ENCODE measurements around the gene NRIP1.

DNA sequence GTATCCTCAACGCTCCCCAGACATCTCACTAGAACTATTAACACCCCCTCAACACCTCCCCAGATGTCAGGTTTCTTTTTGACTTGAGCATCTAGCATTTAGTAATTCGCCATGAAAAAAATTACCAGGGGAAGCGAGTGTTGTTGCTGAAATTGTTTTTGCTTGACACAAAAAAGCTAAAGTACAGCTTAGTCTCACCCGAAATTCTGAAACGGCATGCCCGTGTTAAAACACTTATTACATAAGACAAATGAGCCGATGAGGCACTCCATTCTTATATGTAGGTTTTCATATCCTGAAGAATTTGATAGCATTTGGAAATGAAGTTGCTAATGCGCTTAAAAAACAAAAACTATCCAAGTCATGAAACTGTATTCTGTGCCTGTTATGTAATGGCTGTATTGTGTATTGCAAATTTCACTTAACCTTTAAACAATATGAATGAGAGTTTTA is 1.3 kb upstream of the NRIP1 start:
- TF ChIP-seq, protein P1, sequence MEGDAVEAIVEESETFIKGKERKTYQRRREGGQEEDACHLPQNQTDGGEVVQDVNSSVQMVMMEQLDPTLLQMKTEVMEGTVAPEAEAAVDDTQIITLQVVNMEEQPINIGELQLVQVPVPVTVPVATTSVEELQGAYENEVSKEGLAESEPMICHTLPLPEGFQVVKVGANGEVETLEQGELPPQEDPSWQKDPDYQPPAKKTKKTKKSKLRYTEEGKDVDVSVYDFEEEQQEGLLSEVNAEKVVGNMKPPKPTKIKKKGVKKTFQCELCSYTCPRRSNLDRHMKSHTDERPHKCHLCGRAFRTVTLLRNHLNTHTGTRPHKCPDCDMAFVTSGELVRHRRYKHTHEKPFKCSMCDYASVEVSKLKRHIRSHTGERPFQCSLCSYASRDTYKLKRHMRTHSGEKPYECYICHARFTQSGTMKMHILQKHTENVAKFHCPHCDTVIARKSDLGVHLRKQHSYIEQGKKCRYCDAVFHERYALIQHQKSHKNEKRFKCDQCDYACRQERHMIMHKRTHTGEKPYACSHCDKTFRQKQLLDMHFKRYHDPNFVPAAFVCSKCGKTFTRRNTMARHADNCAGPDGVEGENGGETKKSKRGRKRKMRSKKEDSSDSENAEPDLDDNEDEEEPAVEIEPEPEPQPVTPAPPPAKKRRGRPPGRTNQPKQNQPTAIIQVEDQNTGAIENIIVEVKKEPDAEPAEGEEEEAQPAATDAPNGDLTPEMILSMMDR (IDR thresholded peaks at IDR 0.05; ENCODE audit: extremely low read depth in 1 of 2, insufficient read depth in 1 of 2, low read depth in 1 of 2, low read length in 2 of 2): no peak
- TF ChIP-seq JUN (IDR thresholded peaks at IDR 0.05; ENCODE audit: borderline replicate concordance, insufficient read depth, insufficient read length, low read depth) (no peak), POLR2AphosphoS5 (IDR thresholded peaks at IDR 0.05; ENCODE audit: insufficient read depth, low read depth, low read length) (no peak), EZH2 (IDR thresholded peaks at IDR 0.05; ENCODE audit: borderline replicate concordance, low read depth, low read length, severe bottlenecking) (no peak), POLR2A (IDR thresholded peaks at IDR 0.05; ENCODE audit: low read depth, low read length) (no peak)

Data from endothelial cell of umbilical vein (primary cell).